GM21447 (cell line): ENCODE measurements around the gene AZIN2.
"Not testable (repeated sequence)": the region's sequence is repeated elsewhere in the genome, so short reads cannot be mapped to it uniquely, and the experiment has no call there.

Experiments used
- ATAC-seq: cut with Tn5 transposase; IDR thresholded peaks from one replicate; pipeline ENCODE4 v1.9.1; 2021; ENCODE audit not compliant: unreplicated experiment

AZIN2 gene

GRCh38 chr1:33057095-33057494 is 23.9 kb upstream of the AZIN2 start:
- ATAC-seq: no peak

GRCh38 chr1:33060579-33061083 is 20.3 kb upstream of the AZIN2 start:
- no peak for ATAC-seq

GRCh38 chr1:33061834-33062233 is 19.1 kb upstream of the AZIN2 start:
- no peak for ATAC-seq

- ATAC-seq: not testable (repeated sequence)
These were observed 16.7 kb upstream of the AZIN2 start for GRCh38 chr1:33064284-33064683.

- ATAC-seq: no peak
These were observed 15.7 kb upstream of the AZIN2 start for GRCh38 chr1:33065301-33065700.

GRCh38 chr1:33066477-33066876 is 14.5 kb upstream of the AZIN2 start:
- not testable (repeated sequence) for ATAC-seq

GRCh38 chr1:33068108-33068507 is 12.8 kb upstream of the AZIN2 start:
- not testable (repeated sequence) for ATAC-seq

GRCh38 chr1:33070628-33071027 is 10.3 kb upstream of the AZIN2 start:
- no peak for ATAC-seq

- ATAC-seq: no peak
These were observed 8.2 kb upstream of the AZIN2 start for GRCh38 chr1:33072707-33073106.

GRCh38 chr1:33074193-33074945 is 6.6 kb upstream of the AZIN2 start:
- no peak for ATAC-seq

GRCh38 chr1:33078030-33078591 is 2.8 kb upstream of the AZIN2 start:
- no peak for ATAC-seq

- ATAC-seq: no peak
These were observed 580 bp upstream of the AZIN2 start for GRCh38 chr1:33080373-33080772.

- no peak for ATAC-seq
These were observed 777 bp downstream of the AZIN2 start for GRCh38 chr1:33081554-33082305.

GRCh38 chr1:33082575-33083108 is 1.7 kb downstream of the AZIN2 start:
- no peak for ATAC-seq

GRCh38 chr1:33085332-33085731 is 4.4 kb downstream of the AZIN2 start:
- no peak for ATAC-seq

GRCh38 chr1:33086384-33086850 is 5.5 kb downstream of the AZIN2 start:
- ATAC-seq: no peak

- ATAC-seq: no peak
These were observed 6.7 kb downstream of the AZIN2 start for GRCh38 chr1:33087677-33088076.

GRCh38 chr1:33088119-33088906 is 7.4 kb downstream of the AZIN2 start:
- ATAC-seq: no peak

GRCh38 chr1:33089457-33089856 is 8.5 kb downstream of the AZIN2 start:
- no peak for ATAC-seq

GRCh38 chr1:33092438-33092837 is 11.5 kb downstream of the AZIN2 start:
- ATAC-seq: no peak

GRCh38 chr1:33093004-33093403 is 12.1 kb downstream of the AZIN2 start:
- no peak for ATAC-seq
